ENCODE results near the gene IL17RA. TPM values are rescaled to one million over a fixed set of nuclear protein-coding genes. Genes with fewer than 3 reads are reported as not detected.

IL17RA gene
- total RNA-seq, 3 donors from 2014 or later (not counting 1 experiment from before 2014, with no cell fraction given): 22.1 to 42.6 (median 28.7) TPM

- H3K36me3 ChIP-seq (ENCODE audit: control insufficient read depth, insufficient read depth, low read length): peaks cover 28% of the 10 kb centered on the region
- H3K27ac ChIP-seq (ENCODE audit: low read length): no peak overlapping the region
- TF ChIP-seq, protein P1, sequence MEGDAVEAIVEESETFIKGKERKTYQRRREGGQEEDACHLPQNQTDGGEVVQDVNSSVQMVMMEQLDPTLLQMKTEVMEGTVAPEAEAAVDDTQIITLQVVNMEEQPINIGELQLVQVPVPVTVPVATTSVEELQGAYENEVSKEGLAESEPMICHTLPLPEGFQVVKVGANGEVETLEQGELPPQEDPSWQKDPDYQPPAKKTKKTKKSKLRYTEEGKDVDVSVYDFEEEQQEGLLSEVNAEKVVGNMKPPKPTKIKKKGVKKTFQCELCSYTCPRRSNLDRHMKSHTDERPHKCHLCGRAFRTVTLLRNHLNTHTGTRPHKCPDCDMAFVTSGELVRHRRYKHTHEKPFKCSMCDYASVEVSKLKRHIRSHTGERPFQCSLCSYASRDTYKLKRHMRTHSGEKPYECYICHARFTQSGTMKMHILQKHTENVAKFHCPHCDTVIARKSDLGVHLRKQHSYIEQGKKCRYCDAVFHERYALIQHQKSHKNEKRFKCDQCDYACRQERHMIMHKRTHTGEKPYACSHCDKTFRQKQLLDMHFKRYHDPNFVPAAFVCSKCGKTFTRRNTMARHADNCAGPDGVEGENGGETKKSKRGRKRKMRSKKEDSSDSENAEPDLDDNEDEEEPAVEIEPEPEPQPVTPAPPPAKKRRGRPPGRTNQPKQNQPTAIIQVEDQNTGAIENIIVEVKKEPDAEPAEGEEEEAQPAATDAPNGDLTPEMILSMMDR (IDR thresholded peaks at IDR 0.05): no peak
- no peaks in the 10 kb centered on the region for H3K9me3 ChIP-seq (ENCODE audit: control insufficient read depth, insufficient read depth, low read length)
- Mint-ChIP-seq H3K4me3 (no peak overlapping the region), H3K27ac (no peak overlapping the region), H3K27me3 (ENCODE audit: low read depth in 2 of 2) (no peaks in the 10 kb centered on the region), H3K36me3 (peaks cover 13% of the 10 kb centered on the region), H3K4me1 (peaks cover 50 to 57% of the 10 kb centered on the region in 2 donors), H3K9me3 (no peaks in the 10 kb centered on the region)
- WGBS (ENCODE audit: insufficient coverage): 94% methylated on average over 7 of the region's 7 CpGs
- DNase-seq: no peak
- H3K27me3 ChIP-seq (ENCODE audit: control insufficient read depth, insufficient read depth, low read length): no peaks in the 10 kb centered on the region
- no peak for ATAC-seq
- no peak overlapping the region for H3K4me3 ChIP-seq (ENCODE audit: low read length)
- peaks cover 49% of the 10 kb centered on the region for H3K4me1 ChIP-seq (ENCODE audit: control insufficient read depth, insufficient read depth, low read length)
- intact Hi-C loops (cut with micrococcal nuclease): no loop called here
Measured at GRCh38 chr22:17096071-17096470, 11.3 kb downstream of the IL17RA start.

GRCh38 chr22:17097062-17097461 lies 12.3 kb downstream of the IL17RA start:
- 87% methylated on average over 6 of the region's 6 CpGs for WGBS (ENCODE audit: insufficient coverage)
- H3K36me3 Mint-ChIP-seq: peaks cover 22% of the 10 kb centered on the region
- H3K36me3 ChIP-seq (ENCODE audit: control insufficient read depth, insufficient read depth, low read length): peaks cover 38% of the 10 kb centered on the region

GRCh38 chr22:17097701-17098100 lies 12.9 kb downstream of the IL17RA start:
- Histone ChIP-seq H3K27me3 (ENCODE audit: control insufficient read depth, insufficient read depth, low read length) (no peaks in the 10 kb centered on the region), H3K4me1 (ENCODE audit: control insufficient read depth, insufficient read depth, low read length) (peaks cover 53% of the 10 kb centered on the region), H3K27ac (ENCODE audit: low read length) (no peak overlapping the region), H3K4me3 (ENCODE audit: low read length) (no peak overlapping the region), H3K36me3 (ENCODE audit: control insufficient read depth, insufficient read depth, low read length) (peaks cover 44% of the 10 kb centered on the region), H3K9me3 (ENCODE audit: control insufficient read depth, insufficient read depth, low read length) (no peaks in the 10 kb centered on the region)
- 97% methylated on average over 6 of the region's 6 CpGs for WGBS (ENCODE audit: insufficient coverage)
- Mint-ChIP-seq H3K4me3 (no peak overlapping the region), H3K36me3 (peaks cover 23% of the 10 kb centered on the region), H3K27me3 (ENCODE audit: low read depth in 2 of 2) (no peaks in the 10 kb centered on the region), H3K27ac (peak overlapping the region; percentile 34 to 37), H3K9me3 (no peaks in the 10 kb centered on the region), H3K4me1 (peaks cover 47 to 52% of the 10 kb centered on the region in 2 donors)
- intact Hi-C loops (cut with micrococcal nuclease): no loop called here
- no peak for ATAC-seq
- TF ChIP-seq, protein P1 (IDR thresholded peaks at IDR 0.05): no peak
- no peak for DNase-seq

More at GRCh38 chr22:17097062-17097461, 12.3 kb downstream of the IL17RA start:
- intact Hi-C loops (cut with micrococcal nuclease): no loop called here
- Mint-ChIP-seq H3K9me3 (no peaks in the 10 kb centered on the region), H3K4me3 (no peak overlapping the region), H3K4me1 (peaks cover 48 to 56% of the 10 kb centered on the region in 2 donors), H3K27me3 (ENCODE audit: low read depth in 2 of 2) (no peaks in the 10 kb centered on the region), H3K27ac (no peak overlapping the region)
- ATAC-seq (no peak), DNase-seq (no peak)
- H3K9me3 ChIP-seq (ENCODE audit: control insufficient read depth, insufficient read depth, low read length): no peaks in the 10 kb centered on the region
- H3K27me3 ChIP-seq (ENCODE audit: control insufficient read depth, insufficient read depth, low read length): no peaks in the 10 kb centered on the region
- peaks cover 53% of the 10 kb centered on the region for H3K4me1 ChIP-seq (ENCODE audit: control insufficient read depth, insufficient read depth, low read length)
- TF ChIP-seq, protein P1 (IDR thresholded peaks at IDR 0.05): no peak
- H3K4me3 ChIP-seq (ENCODE audit: low read length): no peak overlapping the region
- no peak overlapping the region for H3K27ac ChIP-seq (ENCODE audit: low read length)

- ATAC-seq: peak; percentile 77 to 95 (median 85)
- Histone ChIP-seq H3K27ac (ENCODE audit: low read length) (peak overlapping the region; percentile 20), H3K4me1 (ENCODE audit: control insufficient read depth, insufficient read depth, low read length) (peaks cover 53% of the 10 kb centered on the region)
Measured at GRCh38 chr22:17098379-17098819, 13.6 kb downstream of the IL17RA start.

More at GRCh38 chr22:17098379-17098819, 13.6 kb downstream of the IL17RA start:
- peak overlapping the region; percentile 34 to 37 for H3K27ac Mint-ChIP-seq
- Histone ChIP-seq H3K36me3 (ENCODE audit: control insufficient read depth, insufficient read depth, low read length) (peaks cover 49% of the 10 kb centered on the region), H3K9me3 (ENCODE audit: control insufficient read depth, insufficient read depth, low read length) (no peaks in the 10 kb centered on the region), H3K27me3 (ENCODE audit: control insufficient read depth, insufficient read depth, low read length) (no peaks in the 10 kb centered on the region), H3K4me3 (ENCODE audit: low read length) (no peak overlapping the region)
- H3K4me1 Mint-ChIP-seq: peaks cover 47 to 48% of the 10 kb centered on the region in 2 donors
- peak overlapping the region; percentile 67 for H3K4me3 Mint-ChIP-seq
- intact Hi-C loops (cut with micrococcal nuclease): no loop called here
- H3K9me3 Mint-ChIP-seq: no peaks in the 10 kb centered on the region
- peak; percentile 26 to 70 for DNase-seq
- H3K27me3 Mint-ChIP-seq (ENCODE audit: low read depth in 2 of 2): no peaks in the 10 kb centered on the region
- 1% methylated on average over 7 of the region's 7 CpGs for WGBS (ENCODE audit: insufficient coverage)
- TF ChIP-seq, protein P1 (IDR thresholded peaks at IDR 0.05): no peak
- peaks cover 20% of the 10 kb centered on the region for H3K36me3 Mint-ChIP-seq

All from natural killer cell (primary cell).